ENCODE results near the gene FSTL5. TPM values are rescaled to one million over a fixed set of nuclear protein-coding genes. Genes with fewer than 3 reads are reported as not detected.
"Not testable (repeated sequence)": the region's sequence is repeated elsewhere in the genome, so short reads cannot be mapped to it uniquely, and the experiment has no call there.

The FSTL5 gene
- not detected for total RNA-seq

DNA sequence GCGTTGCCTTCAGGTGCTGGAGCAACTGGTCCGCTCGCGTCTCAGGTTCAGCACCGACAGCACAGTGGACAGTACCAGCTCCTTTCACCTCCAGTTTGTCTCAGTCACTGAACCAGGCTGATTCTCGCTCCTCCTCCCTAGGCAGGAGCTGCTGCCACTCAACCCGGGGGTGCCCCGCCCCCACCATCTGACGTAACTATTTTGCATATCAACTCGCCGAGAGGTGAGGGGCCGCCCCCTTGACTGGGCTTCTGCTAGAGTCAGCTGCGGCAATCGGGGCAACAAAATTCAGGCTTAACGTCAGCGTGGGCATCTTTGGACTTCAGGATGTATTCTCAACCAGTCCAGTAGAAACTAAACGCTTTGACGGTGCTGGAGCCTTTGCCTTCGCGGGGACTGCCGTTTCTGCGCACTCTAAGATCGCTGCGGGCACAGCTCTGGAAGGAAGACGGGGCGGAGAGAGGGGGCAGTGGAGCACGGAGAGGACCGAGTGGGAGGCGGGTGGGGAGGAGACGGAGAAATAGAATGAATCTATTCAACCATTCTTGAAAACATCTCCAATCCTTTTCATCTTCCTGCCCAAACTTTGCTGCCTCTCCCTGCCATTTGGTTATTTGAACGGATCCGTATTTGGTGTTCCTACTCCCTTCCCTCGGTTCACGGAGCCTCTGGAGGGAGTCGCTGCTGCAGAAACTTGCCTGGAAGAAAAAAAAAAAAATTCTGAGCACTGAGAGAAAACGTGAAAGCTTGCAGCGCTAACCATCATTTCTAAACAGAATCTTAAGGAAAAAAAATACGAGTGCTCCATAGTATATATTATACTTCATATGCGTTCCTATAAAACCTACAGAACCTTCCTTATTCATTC is at the start of gene FSTL5:
FSTL5 (minus strand) TSS at position 109 of the 868 bp plus-strand sequence. CDS start 52,604 bp downstream, outside the sequence.
- peak within 1 kb of the TSS; percentile 15 to 32 for H3K4me3 ChIP-seq

DNA sequence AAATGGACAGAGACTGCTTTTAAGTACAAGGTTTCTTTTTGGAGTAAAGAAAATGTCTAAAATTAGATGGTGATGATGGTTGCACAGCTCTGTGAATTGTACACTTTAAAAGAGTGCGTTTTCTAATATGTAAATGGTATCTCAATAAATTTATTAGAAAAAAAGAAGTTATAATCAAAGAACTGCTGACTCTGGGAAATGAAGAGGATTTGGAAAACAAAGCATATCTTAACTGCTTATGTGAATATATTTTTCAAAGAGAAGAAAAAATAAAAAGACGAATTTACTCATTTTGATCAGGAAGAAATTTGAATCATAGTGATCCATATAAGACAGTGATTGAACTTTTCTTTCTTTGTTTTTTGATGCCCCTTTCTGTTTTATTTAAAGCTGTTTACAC is 45.9 kb upstream of the FSTL5 start:
- Histone ChIP-seq H3K36me3 (no peaks in the 10 kb centered on the region), H3K4me1 (no peaks in the 10 kb centered on the region), H3K4me3 (no peak overlapping the region), H3K27me3 (no peaks in the 10 kb centered on the region), H3K9me3 (no peaks in the 10 kb centered on the region), H3K27ac (no peak overlapping the region)
- no peak for DNase-seq (ENCODE audit: low spot score)
- TF ChIP-seq, protein P1, sequence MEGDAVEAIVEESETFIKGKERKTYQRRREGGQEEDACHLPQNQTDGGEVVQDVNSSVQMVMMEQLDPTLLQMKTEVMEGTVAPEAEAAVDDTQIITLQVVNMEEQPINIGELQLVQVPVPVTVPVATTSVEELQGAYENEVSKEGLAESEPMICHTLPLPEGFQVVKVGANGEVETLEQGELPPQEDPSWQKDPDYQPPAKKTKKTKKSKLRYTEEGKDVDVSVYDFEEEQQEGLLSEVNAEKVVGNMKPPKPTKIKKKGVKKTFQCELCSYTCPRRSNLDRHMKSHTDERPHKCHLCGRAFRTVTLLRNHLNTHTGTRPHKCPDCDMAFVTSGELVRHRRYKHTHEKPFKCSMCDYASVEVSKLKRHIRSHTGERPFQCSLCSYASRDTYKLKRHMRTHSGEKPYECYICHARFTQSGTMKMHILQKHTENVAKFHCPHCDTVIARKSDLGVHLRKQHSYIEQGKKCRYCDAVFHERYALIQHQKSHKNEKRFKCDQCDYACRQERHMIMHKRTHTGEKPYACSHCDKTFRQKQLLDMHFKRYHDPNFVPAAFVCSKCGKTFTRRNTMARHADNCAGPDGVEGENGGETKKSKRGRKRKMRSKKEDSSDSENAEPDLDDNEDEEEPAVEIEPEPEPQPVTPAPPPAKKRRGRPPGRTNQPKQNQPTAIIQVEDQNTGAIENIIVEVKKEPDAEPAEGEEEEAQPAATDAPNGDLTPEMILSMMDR (IDR thresholded peaks at IDR 0.05) = no peak

More for the DNA sequence above, at the start of gene FSTL5:
- Histone ChIP-seq H3K27me3 (peaks cover 0 to 3% of the 10 kb centered on the region in 2 donors), H3K36me3 (no peaks in the 10 kb centered on the region), H3K27ac (no peak within 1 kb of the TSS), H3K9me3 (no peaks in the 10 kb centered on the region), H3K4me1 (no peaks in the 10 kb centered on the region)
- TF ChIP-seq, protein P1 (IDR thresholded peaks at IDR 0.05) = no peak
- DNase-seq (ENCODE audit: low spot score) = peak; percentile 59

DNA sequence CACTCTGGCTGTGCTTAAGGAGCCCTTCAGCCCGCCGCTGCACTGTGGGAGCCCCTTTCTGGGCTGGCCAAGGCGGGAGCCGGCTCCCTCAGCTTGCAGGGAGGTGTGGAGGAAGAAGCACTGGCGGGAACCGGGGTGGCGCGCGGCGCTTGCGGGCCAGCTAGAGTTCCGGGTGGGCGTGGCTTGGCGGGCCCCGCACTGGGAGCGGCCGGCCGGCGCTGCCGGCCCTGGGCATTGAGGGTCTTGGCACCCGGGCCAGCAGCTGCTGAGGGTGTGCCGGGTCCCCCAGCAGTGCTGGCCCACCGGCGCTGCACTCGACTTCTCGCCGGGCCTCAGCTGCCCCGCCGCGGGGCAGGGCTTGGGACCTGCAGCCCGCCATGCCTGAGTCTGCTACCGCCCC is 39.7 kb upstream of the FSTL5 start:
- not testable (repeated sequence) for H3K9me3 ChIP-seq; DNase-seq (ENCODE audit: low spot score); H3K4me3 ChIP-seq; H3K36me3 ChIP-seq; H3K27me3 ChIP-seq; H3K4me1 ChIP-seq; H3K27ac ChIP-seq

DNA sequence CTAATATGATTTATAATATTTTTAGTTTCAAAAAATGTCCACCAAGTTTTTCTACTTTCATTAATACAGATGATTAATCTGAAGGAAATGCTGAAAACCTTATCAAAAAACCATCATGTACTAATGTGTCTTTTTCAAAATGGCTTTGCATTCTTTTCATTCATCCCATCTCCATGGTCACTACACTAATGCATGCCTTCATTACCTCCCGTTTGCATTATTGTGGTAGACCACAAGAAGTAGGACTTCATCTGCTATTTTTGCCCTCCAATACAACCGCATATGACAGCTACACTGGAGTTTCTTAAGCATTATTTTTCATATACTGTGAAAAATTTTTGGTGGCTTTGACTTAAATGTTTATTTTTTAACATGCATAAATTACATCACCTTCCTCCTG is 37.9 kb upstream of the FSTL5 start:
- DNase-seq (ENCODE audit: low spot score) = no peak
- no peaks in the 10 kb centered on the region for H3K36me3 ChIP-seq
- TF ChIP-seq, protein P1 (IDR thresholded peaks at IDR 0.05) = no peak
- H3K4me3 ChIP-seq = no peak overlapping the region
- H3K4me1 ChIP-seq = no peaks in the 10 kb centered on the region
- no peak overlapping the region for H3K27ac ChIP-seq
- H3K9me3 ChIP-seq = no peaks in the 10 kb centered on the region
- H3K27me3 ChIP-seq = no peaks in the 10 kb centered on the region

DNA sequence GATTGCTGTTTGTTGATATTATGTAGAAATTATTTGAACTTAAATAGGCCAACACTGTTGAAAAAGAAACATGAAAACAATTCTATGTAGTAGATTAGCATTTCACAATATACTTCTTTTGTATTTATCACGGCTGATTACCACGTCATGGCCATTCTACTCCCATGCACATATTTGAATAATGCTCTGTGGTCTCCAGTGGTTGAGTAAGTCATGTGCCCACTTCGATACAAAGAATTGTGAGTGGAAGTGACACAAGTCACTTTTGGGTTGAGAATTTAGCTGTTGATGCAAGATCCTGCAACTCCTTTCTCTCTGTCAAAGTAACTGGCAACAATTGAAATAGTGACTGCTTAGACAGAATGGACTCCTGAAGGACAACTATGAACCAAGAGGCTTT is 6.7 kb upstream of the FSTL5 start:
- DNase-seq (ENCODE audit: low spot score) = no peak
- Histone ChIP-seq H3K36me3 (no peaks in the 10 kb centered on the region), H3K4me3 (no peak overlapping the region), H3K27me3 (peaks cover 0 to 3% of the 10 kb centered on the region in 2 donors), H3K4me1 (no peaks in the 10 kb centered on the region), H3K27ac (no peak overlapping the region), H3K9me3 (no peaks in the 10 kb centered on the region)
- TF ChIP-seq, protein P1 (IDR thresholded peaks at IDR 0.05) = no peak

DNA sequence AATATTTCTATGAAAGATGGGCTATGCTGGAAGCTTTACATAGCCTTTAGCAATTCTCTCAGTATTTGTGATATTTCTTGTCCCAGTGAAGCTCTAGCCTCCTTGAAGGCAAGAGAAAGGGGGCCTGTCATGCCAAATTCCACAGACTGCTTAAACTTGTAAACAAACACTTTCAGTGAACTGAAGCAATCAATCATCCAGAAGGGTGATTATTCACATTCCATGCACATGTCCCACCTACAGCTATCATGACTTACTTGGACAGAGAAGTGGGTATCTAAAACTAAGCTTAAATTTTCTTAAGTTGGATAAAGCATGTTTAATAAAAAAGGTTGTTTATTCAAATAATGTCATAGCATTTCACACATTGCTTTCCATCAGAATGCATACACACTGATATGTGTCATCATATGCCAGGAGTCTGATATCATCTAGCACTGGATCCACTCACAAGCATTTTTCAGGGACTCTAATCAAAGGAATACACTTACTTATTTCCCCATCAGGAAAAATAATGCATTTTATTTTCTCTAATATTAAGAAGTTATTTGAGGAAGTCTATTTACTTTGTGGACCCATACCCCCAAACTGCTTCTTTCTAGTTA is 1.2 kb upstream of the FSTL5 start:
- Histone ChIP-seq H3K36me3 (no peaks in the 10 kb centered on the region), H3K27me3 (peaks cover 0 to 3% of the 10 kb centered on the region in 2 donors), H3K27ac (no peak overlapping the region)

More for the DNA sequence above, 1.2 kb upstream of the FSTL5 start:
- no peaks in the 10 kb centered on the region for H3K9me3 ChIP-seq
- TF ChIP-seq, protein P1 (IDR thresholded peaks at IDR 0.05) = no peak
- H3K4me1 ChIP-seq = no peaks in the 10 kb centered on the region
- no peak overlapping the region for H3K4me3 ChIP-seq
- no peak for DNase-seq (ENCODE audit: low spot score)
